ENCODE results near the gene DIO2.
A peak's percentile ranks its signal among the peaks of the same experiment; 100 is the strongest.

The DIO2 gene

DNA sequence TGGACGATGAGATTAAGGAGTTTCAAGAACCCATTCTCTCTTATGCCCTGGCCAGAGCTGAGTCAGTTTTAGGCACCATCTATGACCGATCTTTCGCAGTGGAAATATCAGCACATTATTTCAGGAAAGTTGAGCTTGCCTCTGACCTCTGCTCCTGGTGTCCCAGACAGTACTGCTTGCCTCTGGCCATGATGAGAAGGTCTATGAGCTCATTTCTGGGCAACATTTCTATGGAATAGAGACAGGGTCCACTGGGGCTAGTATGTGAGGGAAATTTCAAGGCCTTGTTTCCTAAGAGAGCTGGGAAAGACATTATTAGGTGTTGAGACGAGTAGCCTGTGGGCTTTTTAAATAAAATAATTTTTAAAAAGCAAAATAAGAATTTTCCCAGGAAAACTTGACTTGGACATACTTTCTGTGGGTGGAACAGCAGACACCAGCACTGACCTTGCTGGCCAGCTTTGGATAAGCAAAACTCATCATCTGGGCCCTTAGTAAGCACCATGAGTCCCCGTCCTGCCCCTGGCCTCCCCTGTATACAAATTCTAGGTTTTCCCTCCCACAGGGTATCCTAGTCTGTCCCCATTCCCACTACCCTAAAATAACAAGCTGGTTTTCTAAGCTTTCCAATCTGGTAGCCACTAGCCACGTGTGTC is 43.4 kb downstream of the DIO2 start:
- DNase-seq = peak; percentile 5

DNA sequence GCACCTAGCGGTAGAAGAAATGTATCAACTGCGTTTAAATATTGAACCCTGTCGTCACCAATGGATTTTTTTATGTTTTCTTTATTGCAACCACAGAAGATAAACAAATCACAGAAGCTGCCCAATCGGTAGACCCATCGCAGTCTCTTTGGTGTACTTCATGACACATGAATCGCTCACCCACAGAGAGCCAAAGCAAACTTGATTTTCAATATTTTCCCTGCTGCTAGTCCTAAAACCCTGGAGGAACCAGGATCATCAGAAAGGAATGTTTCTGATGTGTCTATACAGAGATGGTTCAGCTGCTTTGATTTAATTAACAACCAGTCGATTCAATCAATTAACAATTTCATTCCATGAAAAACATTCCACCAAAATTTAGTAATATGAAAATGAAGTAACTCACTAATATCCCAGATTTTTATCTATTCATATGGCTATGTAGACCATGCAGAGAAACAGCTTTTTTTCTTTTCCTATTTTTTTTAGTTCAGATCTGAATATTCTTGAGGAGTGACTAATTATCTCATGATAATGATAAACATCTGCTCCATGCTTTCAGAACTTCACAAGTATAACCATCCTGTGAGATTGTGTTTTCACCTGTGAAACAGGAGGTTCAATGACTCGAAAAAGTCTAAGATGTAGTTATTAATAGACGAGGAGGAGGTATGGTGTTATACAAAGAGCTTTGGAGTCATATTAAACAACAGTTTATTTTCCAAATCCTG is 46.1 kb downstream of the DIO2 start:
- DNase-seq = peak; percentile 76

DNA sequence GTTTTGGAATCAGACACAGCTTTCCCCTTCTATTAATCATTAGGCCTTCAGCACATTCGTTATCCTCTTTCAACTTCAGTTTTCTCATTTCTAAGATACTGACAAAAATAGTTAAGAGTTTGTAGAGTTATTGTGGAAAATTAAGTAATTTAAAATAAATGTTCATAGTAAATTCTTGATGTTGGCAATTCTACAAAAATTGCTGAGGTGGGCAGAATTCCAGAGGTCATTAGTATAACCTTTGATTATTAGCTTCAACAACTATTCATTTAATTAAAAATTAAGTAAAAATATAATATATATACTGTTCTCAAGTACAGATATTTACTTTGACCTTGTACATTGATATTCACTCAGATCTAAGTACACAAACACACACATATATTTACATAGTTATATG is 58.5 kb downstream of the DIO2 start:
- DNase-seq = no peak

DNA sequence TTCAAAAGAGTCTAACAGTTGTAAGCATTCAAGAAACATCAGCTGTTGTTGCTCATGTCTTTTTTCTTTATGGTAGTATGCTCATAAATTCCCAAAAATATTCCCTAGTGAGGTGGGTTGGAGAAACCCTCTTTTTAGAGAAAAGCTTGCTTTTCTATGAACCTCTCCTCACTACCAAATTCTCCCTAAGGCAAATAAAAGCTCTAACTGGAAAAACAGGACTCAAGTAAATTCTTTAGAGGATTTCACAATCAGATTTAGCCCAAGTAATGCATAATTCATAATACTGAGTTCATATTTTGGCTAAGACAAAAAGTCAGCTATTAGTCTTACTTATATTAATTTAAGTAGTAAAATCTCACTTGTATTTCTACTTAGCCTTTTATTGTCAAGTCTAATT is 59.1 kb downstream of the DIO2 start:
- DNase-seq = no peak

DNA sequence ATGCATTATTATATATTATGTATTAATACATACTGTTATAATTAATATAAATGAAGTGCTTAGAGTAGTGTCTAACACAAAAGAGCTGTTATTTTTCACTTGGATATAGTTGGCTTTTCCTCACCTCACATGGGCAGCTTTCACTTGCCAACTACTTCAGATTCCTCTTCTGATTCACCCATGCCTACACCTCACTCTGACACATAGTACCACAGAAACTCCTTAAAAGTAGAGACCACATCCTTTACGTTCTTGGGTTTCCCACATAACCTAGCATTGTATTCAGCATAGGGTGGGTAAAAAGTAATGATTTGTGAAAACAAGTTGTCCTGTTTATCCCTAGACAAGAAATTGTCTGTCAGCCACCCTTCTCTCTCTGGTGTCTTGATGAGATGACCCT is 61.0 kb downstream of the DIO2 start:
- no peak for DNase-seq
